ENCODE results near the gene FAM81A. TPM values are rescaled to one million over a fixed set of nuclear protein-coding genes. Genes with fewer than 3 reads are reported as not detected.

The FAM81A gene
- total and polyA plus RNA-seq, 8 donors, result 1.9 to 5.0 (median 3.2) TPM

DNA sequence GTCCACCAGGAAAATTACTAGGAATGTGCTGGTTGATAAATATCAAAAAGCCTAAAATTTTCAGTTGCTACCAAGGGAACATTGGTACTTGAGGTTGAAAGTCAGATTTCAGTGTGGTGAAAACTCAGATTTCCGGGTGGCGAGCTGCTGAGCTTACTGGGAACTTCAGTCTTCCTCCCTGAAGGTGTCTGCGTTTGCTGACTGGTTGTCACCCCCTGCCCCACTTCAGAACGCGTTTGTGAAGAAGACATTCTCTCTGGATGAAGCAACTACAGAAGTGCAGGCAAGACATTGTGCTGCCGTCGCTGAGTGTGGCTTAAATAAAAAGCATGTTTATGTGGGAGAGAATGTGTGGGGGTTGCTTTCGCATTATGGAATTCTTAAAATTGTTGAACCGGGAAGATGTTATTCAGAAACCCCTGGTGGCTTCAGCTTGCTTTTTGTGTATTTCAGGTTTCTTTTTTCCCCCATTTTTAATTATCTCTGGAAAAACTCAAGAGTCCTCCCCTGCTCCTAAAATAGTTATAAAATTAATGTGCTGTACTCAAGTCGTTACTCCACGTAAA lies 7.1 kb downstream of the FAM81A start:
- Histone ChIP-seq H3K36me3 (no peaks in the 10 kb centered on the region), H3K4me1 (no peaks in the 10 kb centered on the region), H3K4me3 (no peak overlapping the region), H3K27ac (no peak overlapping the region), H3K27me3 (no peaks in the 10 kb centered on the region), H3K9me3 (no peaks in the 10 kb centered on the region)
- intact Hi-C loops (cut with DNase I), result no loop called here
- ATAC-seq, result no peak
- TF ChIP-seq, protein P1, sequence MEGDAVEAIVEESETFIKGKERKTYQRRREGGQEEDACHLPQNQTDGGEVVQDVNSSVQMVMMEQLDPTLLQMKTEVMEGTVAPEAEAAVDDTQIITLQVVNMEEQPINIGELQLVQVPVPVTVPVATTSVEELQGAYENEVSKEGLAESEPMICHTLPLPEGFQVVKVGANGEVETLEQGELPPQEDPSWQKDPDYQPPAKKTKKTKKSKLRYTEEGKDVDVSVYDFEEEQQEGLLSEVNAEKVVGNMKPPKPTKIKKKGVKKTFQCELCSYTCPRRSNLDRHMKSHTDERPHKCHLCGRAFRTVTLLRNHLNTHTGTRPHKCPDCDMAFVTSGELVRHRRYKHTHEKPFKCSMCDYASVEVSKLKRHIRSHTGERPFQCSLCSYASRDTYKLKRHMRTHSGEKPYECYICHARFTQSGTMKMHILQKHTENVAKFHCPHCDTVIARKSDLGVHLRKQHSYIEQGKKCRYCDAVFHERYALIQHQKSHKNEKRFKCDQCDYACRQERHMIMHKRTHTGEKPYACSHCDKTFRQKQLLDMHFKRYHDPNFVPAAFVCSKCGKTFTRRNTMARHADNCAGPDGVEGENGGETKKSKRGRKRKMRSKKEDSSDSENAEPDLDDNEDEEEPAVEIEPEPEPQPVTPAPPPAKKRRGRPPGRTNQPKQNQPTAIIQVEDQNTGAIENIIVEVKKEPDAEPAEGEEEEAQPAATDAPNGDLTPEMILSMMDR (IDR thresholded peaks at IDR 0.05), result no peak
- peak in 2 of 4 donors; percentile 45 to 46 for DNase-seq

DNA sequence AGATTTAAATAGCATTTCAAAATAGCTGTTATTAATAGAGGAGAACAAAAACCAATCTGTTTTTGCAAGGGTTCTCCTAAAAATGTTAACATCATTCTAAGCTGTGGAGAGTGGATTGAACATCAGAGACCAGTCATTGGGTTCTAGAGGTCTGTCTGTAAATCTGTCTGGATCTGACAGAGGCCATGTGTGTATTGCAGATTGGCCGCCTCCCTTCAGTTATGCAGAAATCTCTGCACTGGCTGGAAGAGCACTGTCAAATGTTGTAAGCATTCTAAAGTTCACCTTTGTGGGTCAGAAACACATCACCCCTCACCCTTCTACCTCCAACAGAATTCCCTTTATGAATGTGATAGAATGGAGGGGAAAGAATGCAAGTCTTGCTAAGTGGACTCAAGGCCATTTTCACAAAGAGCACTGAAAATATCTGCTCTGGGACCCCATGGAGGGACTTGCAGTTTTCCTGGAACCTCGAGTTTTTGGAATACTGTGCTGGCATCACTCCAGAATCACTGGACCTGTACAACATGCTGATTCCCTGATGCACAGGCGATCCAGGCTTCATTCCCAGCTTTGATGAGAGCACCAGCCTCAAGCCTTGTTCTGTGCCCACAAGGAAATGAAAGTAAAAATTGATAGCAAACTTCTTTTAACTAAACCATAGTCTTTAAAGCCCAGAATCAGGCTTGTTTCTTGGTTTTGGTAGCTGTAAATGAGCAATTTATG lies 8.4 kb downstream of the FAM81A start:
- no peaks in the 10 kb centered on the region for H3K36me3 ChIP-seq
- DNase-seq (no peak), ATAC-seq (no peak)
- intact Hi-C loops (cut with DNase I), result no loop called here
- no peaks in the 10 kb centered on the region for H3K4me1 ChIP-seq
- H3K27ac ChIP-seq, result no peak overlapping the region
- H3K9me3 ChIP-seq, result no peaks in the 10 kb centered on the region
- H3K27me3 ChIP-seq, result no peaks in the 10 kb centered on the region
- H3K4me3 ChIP-seq, result no peak overlapping the region
- TF ChIP-seq, protein P1 (IDR thresholded peaks at IDR 0.05), result no peak

DNA sequence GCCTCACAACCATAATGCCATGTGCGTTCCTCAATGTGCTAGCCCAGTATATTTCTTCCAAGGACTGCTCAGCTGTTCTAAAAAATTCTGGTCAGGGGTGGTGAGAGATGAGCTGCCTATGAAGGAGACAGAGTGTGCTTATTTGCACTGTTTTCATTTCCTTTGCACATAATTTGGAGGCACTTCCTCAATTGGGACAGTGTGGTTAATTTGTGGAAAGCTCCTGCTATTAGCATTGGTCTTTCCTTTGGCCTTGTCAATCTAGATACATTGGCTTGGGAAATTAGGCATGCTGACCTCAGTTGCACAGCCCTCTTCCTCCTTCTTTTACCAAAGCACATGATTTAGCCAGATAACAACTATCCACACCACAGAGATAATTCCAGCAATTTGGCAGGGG lies 9.4 kb downstream of the FAM81A start:
- TF ChIP-seq, protein P1 (IDR thresholded peaks at IDR 0.05), result no peak
- H3K4me3 ChIP-seq, result no peak overlapping the region
- no peak overlapping the region for H3K27ac ChIP-seq
- H3K36me3 ChIP-seq, result no peaks in the 10 kb centered on the region
- H3K27me3 ChIP-seq, result no peaks in the 10 kb centered on the region
- no peaks in the 10 kb centered on the region for H3K9me3 ChIP-seq
- no peaks in the 10 kb centered on the region for H3K4me1 ChIP-seq
- no peak for ATAC-seq
- intact Hi-C loops (cut with DNase I), result no loop called here
- DNase-seq, result no peak

DNA sequence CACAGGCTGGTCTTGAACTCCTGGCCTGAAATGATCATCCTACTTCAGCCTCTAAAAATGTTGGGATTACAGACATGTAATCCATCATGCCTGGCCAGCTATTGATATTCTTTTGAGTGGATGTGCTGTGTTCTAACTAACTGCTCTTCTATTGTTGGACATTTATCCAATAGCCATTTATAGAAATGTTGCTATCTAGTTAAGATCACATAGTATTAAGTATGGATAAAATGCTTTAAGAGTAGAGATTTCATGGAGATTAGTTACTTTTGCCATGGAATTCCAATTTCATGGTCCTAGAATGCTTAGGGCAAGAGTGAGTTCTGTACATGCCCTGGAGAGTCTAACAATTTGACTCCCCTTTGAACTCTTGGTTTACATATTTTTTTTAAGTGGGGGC lies 10.9 kb downstream of the FAM81A start:
- Histone ChIP-seq H3K36me3 (no peaks in the 10 kb centered on the region), H3K27ac (no peak overlapping the region), H3K4me1 (no peaks in the 10 kb centered on the region), H3K27me3 (no peaks in the 10 kb centered on the region), H3K4me3 (no peak overlapping the region), H3K9me3 (no peaks in the 10 kb centered on the region)
- DNase-seq (no peak), ATAC-seq (no peak)
- intact Hi-C loops (cut with DNase I), result no loop called here
- TF ChIP-seq, protein P1 (IDR thresholded peaks at IDR 0.05), result no peak

DNA sequence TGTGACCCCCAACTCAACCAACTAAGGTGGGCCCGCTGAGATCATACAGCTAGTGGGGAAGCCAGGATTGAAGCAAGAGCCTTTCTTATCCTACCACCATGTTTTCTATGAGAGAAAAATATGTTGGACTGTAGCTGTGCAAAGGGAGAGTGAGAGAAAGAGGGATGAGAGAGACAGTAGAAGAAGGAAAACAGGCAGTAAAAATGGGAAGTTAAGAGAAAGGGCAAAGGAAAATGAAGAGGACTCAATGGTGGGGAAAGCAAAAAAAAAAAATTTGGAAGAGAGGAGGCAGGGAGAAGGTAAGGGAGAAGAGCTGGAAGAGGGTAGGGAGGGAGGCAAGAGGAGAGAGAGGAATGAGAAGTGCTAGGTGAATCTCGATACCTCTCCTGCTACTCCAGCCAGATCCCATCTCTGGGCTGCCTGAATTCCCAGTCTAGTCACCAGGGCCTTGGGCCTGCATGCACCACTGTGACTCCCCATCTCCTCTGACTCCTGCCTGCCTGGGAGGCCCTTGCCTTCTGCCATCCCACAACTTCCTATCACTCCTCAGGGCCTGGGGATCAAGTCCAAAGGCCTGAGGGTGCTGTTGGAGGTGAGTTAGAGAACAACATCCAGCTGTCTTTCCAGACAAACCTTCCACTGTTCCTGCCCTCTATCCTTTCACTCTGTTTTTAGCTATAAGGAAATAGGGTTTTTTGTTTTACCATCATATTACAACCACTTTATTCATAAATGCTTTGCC lies 15.7 kb downstream of the FAM81A start:
- H3K36me3 ChIP-seq, result no peaks in the 10 kb centered on the region
- DNase-seq, result no peak
- H3K4me1 ChIP-seq, result no peaks in the 10 kb centered on the region
- H3K27me3 ChIP-seq, result no peaks in the 10 kb centered on the region
- no peaks in the 10 kb centered on the region for H3K9me3 ChIP-seq
- TF ChIP-seq, protein P1 (IDR thresholded peaks at IDR 0.05), result no peak
- no peak for ATAC-seq
- no peak overlapping the region for H3K27ac ChIP-seq
- H3K4me3 ChIP-seq, result no peak overlapping the region
- intact Hi-C loops (cut with DNase I), result no loop called here

Data from left lung (tissue), 10 donors.